Osteoblast (primary cell): Measurements from ENCODE around the gene BIRC5. TPM values are rescaled to one million over a fixed set of nuclear protein-coding genes. Genes with fewer than 3 reads are reported as not detected.

Experiments used
- DNase-seq: peaks from one replicate; pipeline ENCODE4 v3.0.0; 2011; ENCODE audit warnings: low spot score, mixed read lengths; ENCODE audit not compliant: insufficient read length; ENCODE audit errors: missing footprints
- H2AFZ ChIP-seq: 2 replicates; pipeline ENCODE4 v1.6.0; 2011; ENCODE audit warnings: mild to moderate bottlenecking, low read length
- H3K27ac ChIP-seq: 2 replicates; pipeline ENCODE4 v1.5.1; 2011; ENCODE audit warnings: mild to moderate bottlenecking, low read depth, low read length, moderate library complexity
- H3K27me3 ChIP-seq: 2 replicates; pipeline ENCODE4 v1.6.0; 2012; ENCODE audit warnings: mild to moderate bottlenecking, control low read depth, inconsistent platforms, low read length, moderate library complexity; ENCODE audit not compliant: insufficient read depth
- H3K36me3 ChIP-seq: 2 replicates; pipeline ENCODE4 v1.5.1; 2011; ENCODE audit warnings: mild to moderate bottlenecking, low read length, control low read depth, moderate library complexity; ENCODE audit not compliant: insufficient read depth
- H3K4me1 ChIP-seq: 2 replicates; pipeline ENCODE4 v1.5.1; 2011; ENCODE audit warnings: mild to moderate bottlenecking, low read length, control low read depth, moderate library complexity; ENCODE audit not compliant: insufficient read depth
- H3K4me2 ChIP-seq: 2 replicates; pipeline ENCODE4 v1.6.0; 2011; ENCODE audit warnings: mild to moderate bottlenecking, low read length; ENCODE audit not compliant: insufficient read depth
- H3K4me3 ChIP-seq: fragments of 200-600 bp; sonication (generic); 3 replicates; pipeline ENCODE4 v1.5.1; 2012; ENCODE audit warnings: mild to moderate bottlenecking, low read length, inconsistent platforms; ENCODE audit not compliant: insufficient read depth
- H3K79me2 ChIP-seq: 2 replicates; pipeline ENCODE4 v1.6.0; 2012; ENCODE audit warnings: mild to moderate bottlenecking, low read length, control low read depth, inconsistent platforms; ENCODE audit not compliant: insufficient read depth
- H3K9me3 ChIP-seq: 2 replicates; pipeline ENCODE4 v1.5.1; 2011; ENCODE audit warnings: low read depth, low read length, control low read depth
- H4K20me1 ChIP-seq: 2 replicates; pipeline ENCODE4 v1.6.0; 2012; ENCODE audit warnings: mild to moderate bottlenecking, low read length, control low read depth; ENCODE audit not compliant: insufficient read depth
- CTCF ChIP-seq: IDR thresholded peaks from 2 replicates; pipeline ENCODE4 v1.5.1; 2011; ENCODE audit warnings: mild to moderate bottlenecking, low read depth, low read length, moderate library complexity; ENCODE audit errors: extremely low read depth
- total RNA-seq: library from RNA; depleted of rRNA; stranded (reverse); fragments of >200 nt; gene quantifications from 2 replicates; pipeline ENCODE4 v1.2.3, GENCODE V29; 2012

BIRC5 gene
- total RNA-seq, 1 donor = 8.0 TPM

DNA sequence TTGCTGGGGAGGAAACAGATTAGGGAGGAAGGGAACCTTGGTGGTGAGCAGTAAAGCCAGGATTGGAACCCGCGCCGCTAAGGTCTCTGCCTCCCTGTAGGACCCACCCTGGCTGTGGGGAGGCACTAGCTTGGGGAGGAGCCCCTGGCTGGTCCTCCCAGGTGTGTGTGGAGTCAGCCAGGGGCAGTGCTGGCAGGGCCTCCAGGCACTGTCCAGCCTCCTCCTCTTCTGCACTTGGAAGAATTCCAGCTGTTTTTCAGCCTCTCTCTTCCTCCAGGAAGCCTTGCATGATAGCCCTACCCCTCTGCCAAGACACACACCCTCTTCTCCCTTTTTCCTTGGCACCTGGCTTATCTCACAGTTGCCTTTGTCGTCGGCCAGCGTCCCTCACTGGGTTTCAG lies 52.2 kb downstream of the BIRC5 start:
- Histone ChIP-seq H3K4me2 (no peak overlapping the region), H3K79me2 (no peaks in the 10 kb centered on the region), H3K9me3 (no peaks in the 10 kb centered on the region), H3K4me1 (no peaks in the 10 kb centered on the region), H4K20me1 (no peaks in the 10 kb centered on the region), H3K27me3 (peaks cover 29% of the 10 kb centered on the region), H2AFZ (no peak overlapping the region), H3K27ac (no peak overlapping the region), H3K36me3 (no peaks in the 10 kb centered on the region), H3K4me3 (no peak overlapping the region)
- no peak for TF ChIP-seq CTCF
- peak; percentile 62 for DNase-seq

DNA sequence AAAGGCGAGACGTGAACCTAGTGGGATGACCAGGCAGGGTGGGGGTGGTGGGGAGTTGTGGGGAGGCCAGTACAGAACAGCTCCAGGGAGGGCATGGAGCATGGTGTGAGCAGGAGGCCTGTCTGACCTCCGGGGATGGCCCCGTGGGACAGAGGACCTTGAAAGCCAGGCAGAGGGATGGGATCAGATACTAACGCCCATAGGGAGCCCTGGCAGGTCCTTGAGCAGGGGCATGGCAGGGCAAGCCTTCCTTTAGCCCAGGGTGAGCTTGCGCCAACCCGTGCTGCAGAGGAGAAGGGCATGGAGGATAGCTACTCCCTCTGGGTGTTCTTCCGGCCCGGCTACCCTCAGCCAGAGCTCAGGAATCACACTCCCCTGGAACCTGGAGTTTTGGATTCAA lies 52.7 kb downstream of the BIRC5 start:
- H3K9me3 ChIP-seq = no peaks in the 10 kb centered on the region
- H3K27ac ChIP-seq = no peak overlapping the region
- TF ChIP-seq CTCF = no peak
- H3K27me3 ChIP-seq = peaks cover 35% of the 10 kb centered on the region
- no peaks in the 10 kb centered on the region for H3K4me1 ChIP-seq
- no peaks in the 10 kb centered on the region for H4K20me1 ChIP-seq
- no peak overlapping the region for H2AFZ ChIP-seq
- no peak overlapping the region for H3K4me3 ChIP-seq
- no peak overlapping the region for H3K4me2 ChIP-seq
- H3K79me2 ChIP-seq = no peaks in the 10 kb centered on the region
- no peaks in the 10 kb centered on the region for H3K36me3 ChIP-seq
- DNase-seq = no peak

- Histone ChIP-seq H3K4me3 (no peak overlapping the region), H3K4me2 (no peak overlapping the region), H3K4me1 (no peaks in the 10 kb centered on the region), H3K27ac (no peak overlapping the region), H3K36me3 (no peaks in the 10 kb centered on the region), H3K9me3 (no peaks in the 10 kb centered on the region), H3K79me2 (no peaks in the 10 kb centered on the region), H4K20me1 (no peaks in the 10 kb centered on the region), H3K27me3 (peaks cover 41% of the 10 kb centered on the region), H2AFZ (no peak overlapping the region)
- no peak for TF ChIP-seq CTCF
- peak; percentile 86 for DNase-seq
Observed at GRCh38 chr17:78267253-78268073, 53.4 kb downstream of the BIRC5 start.

DNA sequence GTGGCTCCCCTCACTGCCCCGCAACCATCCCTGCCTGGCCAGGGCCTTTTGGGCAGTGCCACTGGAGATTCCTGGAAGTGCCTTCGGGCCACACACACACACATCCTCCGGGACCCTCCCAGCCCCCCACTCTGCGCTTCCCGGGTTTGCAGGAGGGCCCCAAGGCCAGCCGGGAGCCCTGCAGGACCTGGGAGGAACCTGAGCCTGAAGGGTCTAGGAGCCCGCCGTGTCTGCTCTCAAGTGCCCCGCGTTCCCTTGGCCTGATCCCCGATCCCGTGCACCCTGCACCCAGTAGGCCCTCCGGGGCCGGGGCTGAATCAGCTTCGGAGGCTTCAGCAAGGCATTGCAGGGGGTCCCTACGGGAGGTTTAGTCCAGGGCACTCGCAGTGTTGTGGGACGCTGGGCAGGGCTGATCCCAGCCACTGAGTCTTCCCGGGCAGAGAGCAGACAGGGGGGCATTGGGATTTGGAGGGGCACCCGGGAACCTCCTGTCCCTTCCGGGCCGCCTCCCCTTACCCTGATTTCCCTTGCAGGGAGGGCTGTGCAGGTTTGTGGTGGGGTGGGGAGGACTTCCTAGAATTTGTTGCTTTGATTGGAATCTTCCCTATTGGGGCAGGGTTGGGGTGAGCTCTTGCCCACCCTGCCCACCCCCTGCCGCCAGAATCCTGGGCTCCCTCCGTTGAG lies 54.3 kb downstream of the BIRC5 start:
- no peak for TF ChIP-seq CTCF
- Histone ChIP-seq H3K27ac (no peak overlapping the region), H3K79me2 (no peaks in the 10 kb centered on the region), H3K27me3 (peaks cover 46% of the 10 kb centered on the region), H2AFZ (no peak overlapping the region), H3K4me3 (no peak overlapping the region), H3K4me2 (no peak overlapping the region), H3K9me3 (no peaks in the 10 kb centered on the region), H3K36me3 (no peaks in the 10 kb centered on the region), H4K20me1 (no peaks in the 10 kb centered on the region), H3K4me1 (no peaks in the 10 kb centered on the region)
- peak; percentile 69 for DNase-seq
